ENCODE measurements around the gene LPAR3. TPM values are rescaled to one million over a fixed set of nuclear protein-coding genes. Genes with fewer than 3 reads are reported as not detected.

LPAR3 gene
- polyA plus RNA-seq, 1 donor = 1.1 TPM

GRCh38 chr1:84859866-84860265 is 33.1 kb downstream of the LPAR3 start:
- no peak for DNase-seq
- Histone ChIP-seq H3K27ac (ENCODE audit: low read length) (no peak overlapping the region), H3K27me3 (ENCODE audit: control insufficient read depth, insufficient read depth, low read length) (no peaks in the 10 kb centered on the region), H3K4me3 (ENCODE audit: low read length) (no peak overlapping the region), H3K36me3 (ENCODE audit: control insufficient read depth, insufficient read depth, low read length) (no peaks in the 10 kb centered on the region), H3K9me3 (ENCODE audit: control insufficient read depth, low read depth, low read length) (no peaks in the 10 kb centered on the region), H3K4me1 (ENCODE audit: control insufficient read depth, insufficient read depth, low read length) (peaks cover 1% of the 10 kb centered on the region)
- no CpG with 5 or more reads among the region's 4 CpGs for WGBS (ENCODE audit: insufficient coverage, low lambda C conversion rate)

GRCh38 chr1:84857906-84858305 is 35.1 kb downstream of the LPAR3 start:
- Histone ChIP-seq H3K4me1 (ENCODE audit: control insufficient read depth, insufficient read depth, low read length) (peaks cover 8% of the 10 kb centered on the region), H3K27ac (ENCODE audit: low read length) (no peak overlapping the region), H3K27me3 (ENCODE audit: control insufficient read depth, insufficient read depth, low read length) (no peaks in the 10 kb centered on the region), H3K9me3 (ENCODE audit: control insufficient read depth, low read depth, low read length) (no peaks in the 10 kb centered on the region), H3K36me3 (ENCODE audit: control insufficient read depth, insufficient read depth, low read length) (no peaks in the 10 kb centered on the region), H3K4me3 (ENCODE audit: low read length) (no peak overlapping the region)
- 100% methylated on average over 1 of the region's 8 CpGs for WGBS (ENCODE audit: insufficient coverage, low lambda C conversion rate)
- no peak for DNase-seq

GRCh38 chr1:84856726-84857270 is 36.2 kb downstream of the LPAR3 start:
- Histone ChIP-seq H3K9me3 (ENCODE audit: control insufficient read depth, low read depth, low read length) (no peaks in the 10 kb centered on the region), H3K36me3 (ENCODE audit: control insufficient read depth, insufficient read depth, low read length) (no peaks in the 10 kb centered on the region)
- WGBS (ENCODE audit: insufficient coverage, low lambda C conversion rate) = no CpG with 5 or more reads among the region's 2 CpGs

GRCh38 chr1:84855691-84856630 is 37.0 kb downstream of the LPAR3 start:
- Histone ChIP-seq H3K4me1 (ENCODE audit: control insufficient read depth, insufficient read depth, low read length) (peaks cover 8% of the 10 kb centered on the region), H3K9me3 (ENCODE audit: control insufficient read depth, low read depth, low read length) (no peaks in the 10 kb centered on the region), H3K27me3 (ENCODE audit: control insufficient read depth, insufficient read depth, low read length) (no peaks in the 10 kb centered on the region), H3K27ac (ENCODE audit: low read length) (no peak overlapping the region), H3K36me3 (ENCODE audit: control insufficient read depth, insufficient read depth, low read length) (no peaks in the 10 kb centered on the region), H3K4me3 (ENCODE audit: low read length) (no peak overlapping the region)
- no peak for DNase-seq
- WGBS (ENCODE audit: insufficient coverage, low lambda C conversion rate) = 94% methylated on average over 3 of the region's 10 CpGs

More at GRCh38 chr1:84856726-84857270, 36.2 kb downstream of the LPAR3 start:
- H3K4me1 ChIP-seq (ENCODE audit: control insufficient read depth, insufficient read depth, low read length) = peaks cover 8% of the 10 kb centered on the region
- H3K27ac ChIP-seq (ENCODE audit: low read length) = no peak overlapping the region
- no peaks in the 10 kb centered on the region for H3K27me3 ChIP-seq (ENCODE audit: control insufficient read depth, insufficient read depth, low read length)
- no peak overlapping the region for H3K4me3 ChIP-seq (ENCODE audit: low read length)
- no peak for DNase-seq

- Histone ChIP-seq H3K4me3 (ENCODE audit: low read length) (no peak overlapping the region), H3K36me3 (ENCODE audit: control insufficient read depth, insufficient read depth, low read length) (no peaks in the 10 kb centered on the region), H3K27me3 (ENCODE audit: control insufficient read depth, insufficient read depth, low read length) (no peaks in the 10 kb centered on the region), H3K4me1 (ENCODE audit: control insufficient read depth, insufficient read depth, low read length) (peaks cover 9% of the 10 kb centered on the region), H3K27ac (ENCODE audit: low read length) (peak overlapping the region; percentile 58), H3K9me3 (ENCODE audit: control insufficient read depth, low read depth, low read length) (peaks cover 3% of the 10 kb centered on the region)
- DNase-seq = no peak
- no CpG with 5 or more reads among the region's 3 CpGs for WGBS (ENCODE audit: insufficient coverage, low lambda C conversion rate)
Measured at GRCh38 chr1:84855168-84855567, 37.8 kb downstream of the LPAR3 start.

- Histone ChIP-seq H3K4me3 (ENCODE audit: low read length) (no peak overlapping the region), H3K4me1 (ENCODE audit: control insufficient read depth, insufficient read depth, low read length) (peaks cover 15% of the 10 kb centered on the region), H3K27me3 (ENCODE audit: control insufficient read depth, insufficient read depth, low read length) (no peaks in the 10 kb centered on the region), H3K36me3 (ENCODE audit: control insufficient read depth, insufficient read depth, low read length) (no peaks in the 10 kb centered on the region), H3K9me3 (ENCODE audit: control insufficient read depth, low read depth, low read length) (peaks cover 3% of the 10 kb centered on the region), H3K27ac (ENCODE audit: low read length) (peak overlapping the region; percentile 58)
- peak; percentile 63 to 83 for DNase-seq
- 100% methylated on average over 1 of the region's 2 CpGs for WGBS (ENCODE audit: insufficient coverage, low lambda C conversion rate)
Measured at GRCh38 chr1:84853741-84854721, 39.0 kb downstream of the LPAR3 start.

- WGBS (ENCODE audit: insufficient coverage, low lambda C conversion rate) = no CpG with 5 or more reads among the region's 8 CpGs
- Histone ChIP-seq H3K27me3 (ENCODE audit: control insufficient read depth, insufficient read depth, low read length) (no peaks in the 10 kb centered on the region), H3K27ac (ENCODE audit: low read length) (no peak overlapping the region), H3K4me3 (ENCODE audit: low read length) (no peak overlapping the region), H3K36me3 (ENCODE audit: control insufficient read depth, insufficient read depth, low read length) (no peaks in the 10 kb centered on the region), H3K9me3 (ENCODE audit: control insufficient read depth, low read depth, low read length) (peaks cover 3% of the 10 kb centered on the region), H3K4me1 (ENCODE audit: control insufficient read depth, insufficient read depth, low read length) (peaks cover 21% of the 10 kb centered on the region)
- DNase-seq = no peak
Measured at GRCh38 chr1:84851839-84852238, 41.2 kb downstream of the LPAR3 start.

- Histone ChIP-seq H3K4me1 (ENCODE audit: control insufficient read depth, insufficient read depth, low read length) (peaks cover 16% of the 10 kb centered on the region), H3K27me3 (ENCODE audit: control insufficient read depth, insufficient read depth, low read length) (no peaks in the 10 kb centered on the region), H3K27ac (ENCODE audit: low read length) (peak overlapping the region; percentile 95), H3K36me3 (ENCODE audit: control insufficient read depth, insufficient read depth, low read length) (no peaks in the 10 kb centered on the region), H3K9me3 (ENCODE audit: control insufficient read depth, low read depth, low read length) (peaks cover 3% of the 10 kb centered on the region), H3K4me3 (ENCODE audit: low read length) (no peak overlapping the region)
- peak; percentile 71 to 86 for DNase-seq
- no CpG with 5 or more reads among the region's 7 CpGs for WGBS (ENCODE audit: insufficient coverage, low lambda C conversion rate)
Measured at GRCh38 chr1:84849357-84849975, 43.5 kb downstream of the LPAR3 start.

- H3K4me3 ChIP-seq (ENCODE audit: low read length) = no peak overlapping the region
- H3K27ac ChIP-seq (ENCODE audit: low read length) = no peak overlapping the region
- WGBS (ENCODE audit: insufficient coverage, low lambda C conversion rate) = no CpG with 5 or more reads among the region's 5 CpGs
- no peaks in the 10 kb centered on the region for H3K36me3 ChIP-seq (ENCODE audit: control insufficient read depth, insufficient read depth, low read length)
- H3K4me1 ChIP-seq (ENCODE audit: control insufficient read depth, insufficient read depth, low read length) = peaks cover 13% of the 10 kb centered on the region
- DNase-seq = peak; percentile 58 to 66
- H3K9me3 ChIP-seq (ENCODE audit: control insufficient read depth, low read depth, low read length) = peaks cover 3% of the 10 kb centered on the region
- H3K27me3 ChIP-seq (ENCODE audit: control insufficient read depth, insufficient read depth, low read length) = no peaks in the 10 kb centered on the region
Measured at GRCh38 chr1:84847253-84848250, 45.5 kb downstream of the LPAR3 start.
